GM12878 (cell line): Measurements from ENCODE around the gene GPR68. TPM values are rescaled to one million over a fixed set of nuclear protein-coding genes. Genes with fewer than 3 reads are reported as not detected.

Source experiments
- ATAC-seq: fragments of 200-7000 bp; cut with Tn5 transposase; 3 replicates; pipeline ENCODE4 v1.9.1; 2020; ENCODE audit warnings: mild to moderate bottlenecking, moderate library complexity
- BruUV-seq: library from RNA; stranded (reverse); fragments of 400-500 nt; replicated peaks from 2 replicates; lab custom pipeline; 2021; lab: Mats Ljungman, UMichigan
- CTCF ChIA-PET: fragments of 300-600 bp; sonication (Branson Sonifier 250); formaldehyde crosslinking; extraction: SDS; loops from one replicate; lab custom pipeline; 2021; ENCODE audit warnings: inconsistent platforms; lab: Yijun Ruan, JAX
- POLR2A ChIA-PET: fragments of 350-600 bp; formaldehyde crosslinking; extraction: SDS; loops from one replicate; lab custom pipeline; 2021; ENCODE audit warnings: inconsistent platforms; lab: Charles Lee
- RAD21 ChIA-PET: fragments of 300-600 bp; sonication (Branson Sonifier 250); formaldehyde crosslinking; loops from one replicate; lab custom pipeline; 2023; ENCODE audit warnings: antibody characterized with exemption; ENCODE audit not compliant: unreplicated experiment; lab: Charles Lee
- SMC1A ChIA-PET: fragments of 300-600 bp; sonication (Branson Sonifier 250); formaldehyde crosslinking; loops from one replicate; lab custom pipeline; 2023; ENCODE audit not compliant: unreplicated experiment, uncharacterized antibody; lab: Charles Lee
- DNase-seq: peaks from one replicate; pipeline ENCODE4 v3.0.0-alpha.2; 2011; ENCODE audit warnings: low read depth, low spot score
- FAIRE-seq: peaks from 3 replicates; lab custom pipeline; 2011; peaks lifted over from hg19 to GRCh38; lab: Jason Lieb, UNC
- H2AFZ ChIP-seq: 2 replicates; pipeline ENCODE4 v1.6.0; 2011; ENCODE audit warnings: low read depth, low read length, control low read depth; ENCODE audit not compliant: control insufficient read depth
- H3K27ac ChIP-seq: 2 replicates; pipeline ENCODE4 v1.5.1; 2011; ENCODE audit warnings: control low read depth; ENCODE audit not compliant: control insufficient read depth, insufficient read depth
- H3K27me3 ChIP-seq, 2 experiments: replicated peaks in 1 of 2; 2 replicates each; pipeline versions ENCODE4 v1.6.0 to v1.6.1; 2011; ENCODE audit warnings: low read length in 1 of 2; ENCODE audit not compliant: control insufficient read depth in 2 of 2, insufficient read depth in 2 of 2
- H3K36me3 ChIP-seq, 2 experiments: 2 replicates each; pipeline ENCODE4 v1.5.1; 2011; ENCODE audit warnings: low read length in 1 of 2; ENCODE audit not compliant: control insufficient read depth in 2 of 2, insufficient read depth in 2 of 2
- H3K4me1 ChIP-seq: 2 replicates; pipeline ENCODE4 v1.6.1; 2011; ENCODE audit warnings: mild to moderate bottlenecking, low read length, moderate library complexity, mixed read lengths; ENCODE audit not compliant: control insufficient read depth, insufficient read depth
- H3K4me2 ChIP-seq: 2 replicates; pipeline ENCODE4 v1.6.0; 2011; ENCODE audit warnings: control low read depth; ENCODE audit not compliant: control insufficient read depth, insufficient read depth
- H3K4me3 ChIP-seq: fragments of 200-600 bp; sonication (generic); 2 replicates; pipeline ENCODE4 v1.5.1; 2016
- H3K79me2 ChIP-seq: 2 replicates; pipeline ENCODE4 v1.6.0; 2011; ENCODE audit warnings: low read length; ENCODE audit not compliant: control insufficient read depth, insufficient read depth
- H3K9ac ChIP-seq: 2 replicates; pipeline ENCODE4 v1.8.0; 2011; ENCODE audit warnings: low read length, control low read depth, mixed read lengths; ENCODE audit not compliant: control insufficient read depth, insufficient read depth
- H3K9me3 ChIP-seq: replicated peaks from 3 replicates; pipeline ENCODE4 v1.5.1; 2011; ENCODE audit warnings: mild to moderate bottlenecking, low read length; ENCODE audit not compliant: control insufficient read depth, insufficient read depth
- H4K20me1 ChIP-seq: 2 replicates; pipeline ENCODE4 v1.6.0; 2011; ENCODE audit not compliant: control insufficient read depth, insufficient read depth
- ATF2 ChIP-seq: IDR thresholded peaks from 2 replicates; pipeline ENCODE4 v1.6.1; 2012; ENCODE audit warnings: low read length, inconsistent platforms
- CBFB ChIP-seq: IDR thresholded peaks from 2 replicates; pipeline ENCODE4 v1.6.1; 2016; ENCODE audit warnings: antibody characterized with exemption, low read depth
- CHD2 ChIP-seq: IDR thresholded peaks from 2 replicates; pipeline ENCODE4 v1.6.1; 2011; ENCODE audit warnings: low read depth, low read length, improper control_type of control experiment, borderline replicate concordance
- E2F4 ChIP-seq: IDR thresholded peaks from 2 replicates; pipeline ENCODE4 v1.6.1; 2012; ENCODE audit warnings: low read depth, low read length, improper control_type of control experiment
- E2F8 ChIP-seq: fragments of 450-650 bp; IDR thresholded peaks from 2 replicates; pipeline ENCODE4 v1.6.1; 2018; ENCODE audit warnings: mild to moderate bottlenecking, low read depth, moderate library complexity; ENCODE audit not compliant: partially characterized antibody
- IRF5 ChIP-seq: fragments of 450-650 bp; IDR thresholded peaks from 2 replicates; pipeline ENCODE4 v1.6.1; 2017; ENCODE audit warnings: borderline replicate concordance
- JUND ChIP-seq: IDR thresholded peaks from 2 replicates; pipeline ENCODE4 v1.6.1; 2012; ENCODE audit warnings: low read depth, mild to moderate bottlenecking, low read length, improper control_type of control experiment, moderate library complexity
- MEF2B ChIP-seq: fragments of 450-650 bp; IDR thresholded peaks from 2 replicates; pipeline ENCODE4 v1.6.1; 2018; ENCODE audit warnings: mild to moderate bottlenecking, moderate library complexity; ENCODE audit not compliant: partially characterized antibody, poor library complexity, severe bottlenecking
- NBN ChIP-seq: fragments of 450-650 bp; IDR thresholded peaks from 2 replicates; pipeline ENCODE4 v1.6.1; 2016
- SIN3A ChIP-seq: IDR thresholded peaks from 2 replicates; pipeline ENCODE4 v1.6.1; 2012; ENCODE audit warnings: low read depth, low read length, improper control_type of control experiment
- SP1 ChIP-seq: IDR thresholded peaks from one replicate; pipeline ENCODE4 v1.6.1; 2011; ENCODE audit warnings: low read depth, low read length
- TBL1XR1 ChIP-seq: IDR thresholded peaks from 2 replicates; pipeline ENCODE4 v1.6.1; 2012; ENCODE audit warnings: low read depth, low read length, improper control_type of control experiment
- ZBTB11 ChIP-seq: fragments of 450-650 bp; formaldehyde crosslinking; IDR thresholded peaks from 2 replicates; pipeline ENCODE4 v1.5.0; 2022; ENCODE audit warnings: mild to moderate bottlenecking, missing genetic modification characterization
- WGBS: methylation state at CpG from one replicate; pipeline ENCODE4 v1.1.6; 2016; ENCODE audit warnings: low lambda C conversion rate; ENCODE audit not compliant: insufficient replicate concordance, insufficient coverage; ENCODE audit errors: missing lambda C conversion rate; 5-methylcytosine and 5-hydroxymethylcytosine counted together
- in situ Hi-C: fragments of 300-500 bp; cut with MboI; formaldehyde crosslinking; loops from 9 replicates; pipeline ENCODE4 v1.14.3; 2018; ENCODE audit warnings: mixed read lengths
- intact Hi-C: fragments of 100-400 bp; cut with micrococcal nuclease; formaldehyde crosslinking; loops from one replicate; pipeline ENCODE4 v1.14.2; 2022; ENCODE audit not compliant: unreplicated experiment
- polyA plus RNA-seq, 11 experiments: library from polyadenylated mRNA; depleted of rRNA in 4 of 11; unstranded in 6 of 11; stranded (reverse) in 5 of 11; fragments of >200 nt; fragmentation: Nextera tagmentation in 4 of 11; fragmentation: Illumina TruSeq in 1 of 11; extraction: Ambion mirVana in 4 of 11; extraction: Trizol in 1 of 11; gene quantifications; 1 replicate in 1 of 11; 2 replicates in 10 of 11; pipeline versions ENCODE4 v1.2.1 to v1.2.3, GENCODE V29; 2011 to 2016; ENCODE audit warnings: inconsistent platforms in 2 of 11, missing spikeins in 2 of 11, low read depth in 1 of 11
- total RNA-seq, 4 experiments: library from RNA; depleted of rRNA in 3 of 4; stranded (reverse); fragments of >200 nt in 3 of 4; fragmentation: Illumina TruSeq in 1 of 4; extraction: Trizol in 1 of 4; gene quantifications; 2 replicates each; pipeline versions ENCODE4 v1.2.1 to v1.2.3, GENCODE V29; 2013 to 2021

GPR68 gene
- total and polyA plus RNA-seq, 10 of the 15 experiments (the other 5 are each of a cell fraction or from before 2014, with no cell fraction given), result 0.06 to 3.4 (median 1.8) TPM

GRCh38 chr14:91238085-91238484 lies 6.4 kb downstream of the GPR68 start (continued):
- TF ChIP-seq TBL1XR1 (no peak), JUND (no peak), IRF5 (no peak), CBFB (no peak), MEF2B (no peak), E2F8 (no peak)
- TF ChIP-seq, all 136 proteins: peak for 0

- Histone ChIP-seq H3K9ac (no peak overlapping the region), H3K9me3 (no peaks in the 10 kb centered on the region; the same call in 2 of the 3 replicates), H3K4me3 (no peak overlapping the region), H3K36me3 (peaks cover 0 to 8% of the 10 kb centered on the region in 2 experiments; a peak in 2 of 4 replicates), H3K4me2 (no peak overlapping the region), H2AFZ (no peak overlapping the region), H3K4me1 (peaks cover 14% of the 10 kb centered on the region), H3K79me2 (peaks cover 10% of the 10 kb centered on the region), H3K27me3 (no peaks in the 10 kb centered on the region), H4K20me1 (no peaks in the 10 kb centered on the region), H3K27ac (no peak overlapping the region)
- CTCF ChIA-PET, result no interaction called here
- intact Hi-C loops (no loop called here), in situ Hi-C loops (no loop called here)
- no peak for ATAC-seq
- 87% methylated on average over 7 of the region's 7 CpGs for WGBS
- FAIRE-seq, result no peak
- DNase-seq, result no peak
- POLR2A ChIA-PET, result no interaction called here
- BruUV-seq, result no TSS peak
- RAD21 ChIA-PET, result no interaction called here
- SMC1A ChIA-PET, result interaction anchor here (9.8 kb wide), 1 partner anchor 9 kb away, joined by 142 read pairs; no protein-coding TSS in a partner anchor
- TF ChIP-seq SIN3A, result no peak
- TF ChIP-seq E2F4, result no peak
- TF ChIP-seq NBN, result no peak
- no peak for TF ChIP-seq SP1
- no peak for TF ChIP-seq ZBTB11 (CRISPR knock-in tag)
- no peak for TF ChIP-seq ATF2
- TF ChIP-seq CHD2, result no peak
Observed at GRCh38 chr14:91237219-91237618, 7.3 kb downstream of the GPR68 start.
